Liver (tissue), 4 donors: ENCODE data around the gene TPR. TPM values are rescaled to one million over a fixed set of nuclear protein-coding genes. Genes with fewer than 3 reads are reported as not detected.

ENCODE experiments used
- polyA plus RNA-seq, 2 donors: library from polyadenylated mRNA; stranded (reverse) in 1 of 2; unstranded in 1 of 2; fragments of 200-250 nt in 1 of 2; fragments of >200 nt in 1 of 2; fragmentation: Nextera tagmentation in 1 of 2; extraction: Ambion mirVana in 1 of 2; gene quantifications; one replicate each; pipeline versions ENCODE4 v1.2.1 to v1.2.3, GENCODE V29; 2013 to 2015
- total RNA-seq, 2 donors: library from RNA; depleted of rRNA; stranded (reverse); fragments of >200 nt; gene quantifications; one replicate each; pipeline ENCODE4 v1.2.3, GENCODE V29; 2014
- donor health status: healthy.
- donor health status: healthy.
- donor health status: healthy.

Gene TPR
- total and polyA plus RNA-seq, 4 donors = 8.1 to 45.1 (median 39.2) TPM

Other genes with a start within 250 kb of the TPR start
- gene PRG4, start 79.0 kb downstream of the TPR start, total RNA-seq = 10 to 100 TPM; 36.5 to 44.1 TPM
- gene PRG4, start 79.0 kb downstream of the TPR start, polyA plus RNA-seq = 10 to 100 TPM; 70.2 to 73.8 TPM
- 10 to 100 TPM; 13.1 to 25.8 TPM for gene ODR4, start 585 bp upstream of the TPR start, total RNA-seq
- 10 to 100 TPM in 1 of 2 donors, 1 to 10 TPM in 1; 8.7 to 14.7 TPM for gene ODR4, start 585 bp upstream of the TPR start, polyA plus RNA-seq
- gene PDC, start 85.9 kb upstream of the TPR start, total RNA-seq = not detected
- under 1 TPM in 1 of 2 donors, not detected in 1; 0.22 TPM for gene PDC, start 85.9 kb upstream of the TPR start, polyA plus RNA-seq